ENCODE results near the gene CD59. TPM values are rescaled to one million over a fixed set of nuclear protein-coding genes. Genes with fewer than 3 reads are reported as not detected.

CD59 gene
- total RNA-seq, 2 experiments from 2014 or later: 35.2 to 37.8 TPM

DNA sequence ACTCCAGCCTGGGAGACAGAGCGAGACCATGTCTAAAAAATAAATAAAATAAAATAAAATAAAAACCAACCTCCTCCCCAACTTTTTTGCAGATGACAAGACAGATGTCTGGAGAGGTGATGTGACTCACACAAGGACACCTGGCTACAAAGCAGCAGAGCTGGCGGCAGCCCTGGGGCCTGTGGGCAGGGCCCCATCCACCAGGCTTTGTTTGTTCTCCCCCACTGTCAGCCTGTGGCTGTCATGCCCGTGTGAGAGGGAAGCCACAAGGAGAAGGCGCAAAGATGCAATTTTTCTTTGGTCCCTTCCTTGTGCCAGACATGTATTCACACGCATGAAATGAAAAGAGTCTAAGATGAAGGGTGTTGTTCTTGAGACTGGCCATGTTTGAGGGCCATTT lies 16.6 kb downstream of the CD59 start:
- no peak overlapping the region for H3K4me3 ChIP-seq (ENCODE audit: low read length)
- intact Hi-C loops (cut with DNase I, micrococcal nuclease): no loop called here
- ATAC-seq (ENCODE audit: poor library complexity) (no peak), DNase-seq (no peak)
- no peak overlapping the region for H3K27ac Mint-ChIP-seq
- peaks cover 9% of the 10 kb centered on the region for H3K4me1 Mint-ChIP-seq (ENCODE audit: low read depth)
- no peaks in the 10 kb centered on the region for H3K27me3 ChIP-seq (ENCODE audit: control insufficient read depth in 1 of 2, insufficient read depth in 2 of 2, low read length in 2 of 2)
- no peaks in the 10 kb centered on the region for H3K9me3 Mint-ChIP-seq
- CTCF ChIA-PET: no interaction called here
- no peaks in the 10 kb centered on the region for H3K9me3 ChIP-seq (ENCODE audit: control insufficient read depth in 1 of 2, insufficient read depth in 1 of 2, low read length in 2 of 2)
- POLR2A ChIA-PET: no interaction called here
- TF ChIP-seq, protein P1, sequence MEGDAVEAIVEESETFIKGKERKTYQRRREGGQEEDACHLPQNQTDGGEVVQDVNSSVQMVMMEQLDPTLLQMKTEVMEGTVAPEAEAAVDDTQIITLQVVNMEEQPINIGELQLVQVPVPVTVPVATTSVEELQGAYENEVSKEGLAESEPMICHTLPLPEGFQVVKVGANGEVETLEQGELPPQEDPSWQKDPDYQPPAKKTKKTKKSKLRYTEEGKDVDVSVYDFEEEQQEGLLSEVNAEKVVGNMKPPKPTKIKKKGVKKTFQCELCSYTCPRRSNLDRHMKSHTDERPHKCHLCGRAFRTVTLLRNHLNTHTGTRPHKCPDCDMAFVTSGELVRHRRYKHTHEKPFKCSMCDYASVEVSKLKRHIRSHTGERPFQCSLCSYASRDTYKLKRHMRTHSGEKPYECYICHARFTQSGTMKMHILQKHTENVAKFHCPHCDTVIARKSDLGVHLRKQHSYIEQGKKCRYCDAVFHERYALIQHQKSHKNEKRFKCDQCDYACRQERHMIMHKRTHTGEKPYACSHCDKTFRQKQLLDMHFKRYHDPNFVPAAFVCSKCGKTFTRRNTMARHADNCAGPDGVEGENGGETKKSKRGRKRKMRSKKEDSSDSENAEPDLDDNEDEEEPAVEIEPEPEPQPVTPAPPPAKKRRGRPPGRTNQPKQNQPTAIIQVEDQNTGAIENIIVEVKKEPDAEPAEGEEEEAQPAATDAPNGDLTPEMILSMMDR (IDR thresholded peaks at IDR 0.05): no peak
- H3K4me3 Mint-ChIP-seq: no peak overlapping the region
- peaks cover 59% of the 10 kb centered on the region for H3K36me3 Mint-ChIP-seq (ENCODE audit: low read depth)
- H3K27me3 Mint-ChIP-seq: no peaks in the 10 kb centered on the region
- H3K36me3 ChIP-seq (ENCODE audit: insufficient read depth, low read length): peaks cover 60% of the 10 kb centered on the region
- peaks cover 15% of the 10 kb centered on the region for H3K4me1 ChIP-seq (ENCODE audit: insufficient read depth, low read length)
- no peak overlapping the region for H3K27ac ChIP-seq (ENCODE audit: low read depth in 1 of 2, low read length in 2 of 2)

DNA sequence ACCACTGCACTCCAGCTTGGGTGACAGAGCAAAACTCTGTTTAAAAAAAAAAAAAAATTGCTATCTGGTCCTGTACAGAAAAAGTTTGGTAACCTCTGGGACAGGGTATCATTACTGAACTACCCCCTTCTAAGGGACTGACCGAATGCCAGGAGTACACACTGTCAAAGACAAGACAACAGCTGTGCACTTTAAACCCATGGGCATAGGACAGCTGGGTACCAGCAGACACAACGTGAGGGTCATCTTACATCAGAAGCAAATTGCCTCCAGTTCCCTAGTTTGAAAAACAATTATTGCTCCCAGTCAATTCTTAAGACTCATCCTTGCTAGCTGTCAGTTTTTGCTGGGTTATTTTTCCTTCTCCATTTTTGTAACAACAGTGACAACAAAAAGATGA lies 17.8 kb downstream of the CD59 start:
- no peak for ATAC-seq (ENCODE audit: poor library complexity)
- Histone ChIP-seq H3K4me1 (ENCODE audit: insufficient read depth, low read length) (peaks cover 6% of the 10 kb centered on the region), H3K9me3 (ENCODE audit: control insufficient read depth in 1 of 2, insufficient read depth in 1 of 2, low read length in 2 of 2) (no peaks in the 10 kb centered on the region), H3K27me3 (ENCODE audit: control insufficient read depth in 1 of 2, insufficient read depth in 2 of 2, low read length in 2 of 2) (no peaks in the 10 kb centered on the region), H3K36me3 (ENCODE audit: insufficient read depth, low read length) (peaks cover 71% of the 10 kb centered on the region), H3K27ac (ENCODE audit: low read depth in 1 of 2, low read length in 2 of 2) (no peak overlapping the region), H3K4me3 (ENCODE audit: low read length) (no peak overlapping the region)
- no peaks in the 10 kb centered on the region for H3K27me3 Mint-ChIP-seq
- H3K36me3 Mint-ChIP-seq (ENCODE audit: low read depth): peaks cover 68% of the 10 kb centered on the region
- CTCF ChIA-PET: no interaction called here
- no peak for DNase-seq
- no peak overlapping the region for H3K4me3 Mint-ChIP-seq
- POLR2A ChIA-PET: no interaction called here
- H3K4me1 Mint-ChIP-seq (ENCODE audit: low read depth): peaks cover 4% of the 10 kb centered on the region
- TF ChIP-seq, protein P1 (IDR thresholded peaks at IDR 0.05): no peak
- no peak overlapping the region for H3K27ac Mint-ChIP-seq
- H3K9me3 Mint-ChIP-seq: no peaks in the 10 kb centered on the region
- intact Hi-C loops (cut with DNase I, micrococcal nuclease): no loop called here

DNA sequence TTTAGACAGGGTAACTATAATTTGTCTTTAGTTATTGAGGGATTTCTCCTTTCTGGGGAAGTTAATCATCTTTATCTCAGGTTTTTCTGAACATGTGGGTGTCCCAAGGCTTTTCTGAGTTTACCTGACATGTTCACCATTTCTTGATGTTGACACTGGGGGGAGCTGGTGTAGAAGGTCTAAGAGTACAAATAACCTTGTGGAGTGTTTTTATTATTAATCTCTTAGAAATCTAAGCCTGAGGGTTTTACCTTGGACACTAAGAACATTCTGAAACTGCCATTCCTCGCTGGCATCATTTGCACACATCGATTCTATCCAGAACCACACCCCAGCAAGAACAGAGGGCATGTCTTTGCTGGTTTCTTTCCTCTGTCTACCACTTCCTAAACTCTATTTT lies 20.0 kb downstream of the CD59 start:
- H3K4me3 ChIP-seq (ENCODE audit: low read length): no peak overlapping the region
- TF ChIP-seq, protein P1 (IDR thresholded peaks at IDR 0.05): peak; percentile 22
- peak in 4 of 14 experiments; percentile 21 to 46 (median 37) for DNase-seq
- H3K27ac ChIP-seq (ENCODE audit: low read depth in 1 of 2, low read length in 2 of 2): no peak overlapping the region
- H3K9me3 ChIP-seq (ENCODE audit: control insufficient read depth in 1 of 2, insufficient read depth in 1 of 2, low read length in 2 of 2): no peaks in the 10 kb centered on the region
- ATAC-seq (ENCODE audit: poor library complexity): no peak
- H3K36me3 ChIP-seq (ENCODE audit: insufficient read depth, low read length): peaks cover 64% of the 10 kb centered on the region
- Mint-ChIP-seq H3K27me3 (no peaks in the 10 kb centered on the region), H3K36me3 (ENCODE audit: low read depth) (peaks cover 70% of the 10 kb centered on the region), H3K9me3 (no peaks in the 10 kb centered on the region), H3K27ac (no peak overlapping the region), H3K4me1 (ENCODE audit: low read depth) (peaks cover 4% of the 10 kb centered on the region), H3K4me3 (no peak overlapping the region)
- CTCF ChIA-PET: interaction anchor here (1.2 to 2.2 kb wide), 6 partner anchors 9 to 38 kb away, joined by 3 to 15 read pairs (median 4); partner anchors contain the start of gene CD59
- POLR2A ChIA-PET: interaction anchor here (0.7 to 1.7 kb wide), 2 partner anchors 20 to 419 kb away, joined by 4 to 5 read pairs; partner anchors contain the start of gene CD59
- intact Hi-C loops (cut with DNase I, micrococcal nuclease): loop anchor here in 1 of 2 experiments (1.0 kb wide), 1 partner anchor 113 kb away; no protein-coding TSS in a partner anchor
- no peaks in the 10 kb centered on the region for H3K4me1 ChIP-seq (ENCODE audit: insufficient read depth, low read length)
- H3K27me3 ChIP-seq (ENCODE audit: control insufficient read depth in 1 of 2, insufficient read depth in 2 of 2, low read length in 2 of 2): no peaks in the 10 kb centered on the region

Measured in CD4-positive, alpha-beta T cell (primary cell).